Osteocyte (in vitro differentiated cells): ENCODE measurements around the gene CASQ2. TPM values are rescaled to one million over a fixed set of nuclear protein-coding genes. Genes with fewer than 3 reads are reported as not detected.
A peak's percentile ranks its signal among the peaks of the same experiment; 100 is the strongest.

ENCODE experiments used
- DNase-seq: peaks from one replicate; pipeline ENCODE4 v3.0.0; 2021; ENCODE audit warnings: mixed read lengths; ENCODE audit not compliant: unreplicated experiment; ENCODE audit errors: extremely low spot score
- H3K27ac Mint-ChIP-seq: one replicate; pipeline ENCODE4 v1.8.0; 2021; ENCODE audit warnings: mild to moderate bottlenecking, mixed read lengths; ENCODE audit not compliant: unreplicated experiment
- H3K27me3 Mint-ChIP-seq: one replicate; pipeline ENCODE4 v1.8.0; 2021; ENCODE audit warnings: mixed read lengths; ENCODE audit not compliant: unreplicated experiment
- H3K36me3 Mint-ChIP-seq: one replicate; pipeline ENCODE4 v1.8.0; 2021; ENCODE audit warnings: mixed read lengths; ENCODE audit not compliant: unreplicated experiment
- H3K4me1 Mint-ChIP-seq: one replicate; pipeline ENCODE4 v1.8.0; 2021; ENCODE audit warnings: mixed read lengths; ENCODE audit not compliant: unreplicated experiment
- H3K4me3 Mint-ChIP-seq: one replicate; pipeline ENCODE4 v1.8.0; 2021; ENCODE audit warnings: mild to moderate bottlenecking, moderate library complexity, mixed read lengths; ENCODE audit not compliant: unreplicated experiment
- H3K9me3 Mint-ChIP-seq: one replicate; pipeline ENCODE4 v1.8.0; 2021; ENCODE audit warnings: mixed read lengths; ENCODE audit not compliant: unreplicated experiment
- CTCF ChIP-seq: fragments of 200-600 bp; sonication (generic); IDR thresholded peaks from 2 replicates; pipeline ENCODE4 v1.5.0; 2021; ENCODE audit warnings: antibody characterized with exemption, mild to moderate bottlenecking, moderate library complexity
- total RNA-seq: library from RNA; stranded (reverse); gene quantifications from 2 replicates; pipeline ENCODE4 v1.2.1, GENCODE V29; 2021

The CASQ2 gene
- total RNA-seq, 1 donor from 2014 or later, result not detected

- DNase-seq, result no peak
- Mint-ChIP-seq H3K27me3 (peaks cover 62% of the 10 kb centered on the region), H3K4me1 (no peaks in the 10 kb centered on the region), H3K36me3 (no peaks in the 10 kb centered on the region), H3K4me3 (no peak overlapping the region), H3K9me3 (no peaks in the 10 kb centered on the region), H3K27ac (no peak overlapping the region)
- no peak for TF ChIP-seq CTCF
These were observed 42.1 kb upstream of the CASQ2 start for GRCh38 chr1:115810609-115811008.

- no peak for DNase-seq
- TF ChIP-seq CTCF, result no peak
- Mint-ChIP-seq H3K27me3 (peaks cover 67% of the 10 kb centered on the region), H3K4me1 (no peaks in the 10 kb centered on the region), H3K4me3 (no peak overlapping the region), H3K27ac (no peak overlapping the region), H3K9me3 (no peaks in the 10 kb centered on the region), H3K36me3 (no peaks in the 10 kb centered on the region)
These were observed 41.3 kb upstream of the CASQ2 start for GRCh38 chr1:115809847-115810246.

GRCh38 chr1:115809076-115809475, 40.6 kb upstream of the CASQ2 start:
- peaks cover 62% of the 10 kb centered on the region for H3K27me3 Mint-ChIP-seq
- H3K9me3 Mint-ChIP-seq, result no peaks in the 10 kb centered on the region
- TF ChIP-seq CTCF, result no peak
- no peaks in the 10 kb centered on the region for H3K4me1 Mint-ChIP-seq
- no peaks in the 10 kb centered on the region for H3K36me3 Mint-ChIP-seq
- no peak for DNase-seq
- H3K4me3 Mint-ChIP-seq, result no peak overlapping the region
- H3K27ac Mint-ChIP-seq, result no peak overlapping the region

- Mint-ChIP-seq H3K27ac (no peak overlapping the region), H3K27me3 (peaks cover 57% of the 10 kb centered on the region), H3K36me3 (no peaks in the 10 kb centered on the region), H3K4me3 (no peak overlapping the region), H3K9me3 (no peaks in the 10 kb centered on the region), H3K4me1 (no peaks in the 10 kb centered on the region)
- DNase-seq, result no peak
- peak; percentile 79 for TF ChIP-seq CTCF
These were observed 39.2 kb upstream of the CASQ2 start for GRCh38 chr1:115807723-115808122.

- Mint-ChIP-seq H3K27ac (no peak overlapping the region), H3K27me3 (peaks cover 59% of the 10 kb centered on the region), H3K36me3 (no peaks in the 10 kb centered on the region), H3K4me1 (no peaks in the 10 kb centered on the region), H3K9me3 (no peaks in the 10 kb centered on the region), H3K4me3 (no peak overlapping the region)
- no peak for DNase-seq
- TF ChIP-seq CTCF, result no peak
These were observed 37.1 kb upstream of the CASQ2 start for GRCh38 chr1:115805597-115805996.
